Measurements from ENCODE around the gene KLKB1. TPM values are rescaled to one million over a fixed set of nuclear protein-coding genes. Genes with fewer than 3 reads are reported as not detected.

The KLKB1 gene
- total RNA-seq, 4 donors from 2014 or later = 0.81 to 3.1 (median 1.1) TPM

DNA sequence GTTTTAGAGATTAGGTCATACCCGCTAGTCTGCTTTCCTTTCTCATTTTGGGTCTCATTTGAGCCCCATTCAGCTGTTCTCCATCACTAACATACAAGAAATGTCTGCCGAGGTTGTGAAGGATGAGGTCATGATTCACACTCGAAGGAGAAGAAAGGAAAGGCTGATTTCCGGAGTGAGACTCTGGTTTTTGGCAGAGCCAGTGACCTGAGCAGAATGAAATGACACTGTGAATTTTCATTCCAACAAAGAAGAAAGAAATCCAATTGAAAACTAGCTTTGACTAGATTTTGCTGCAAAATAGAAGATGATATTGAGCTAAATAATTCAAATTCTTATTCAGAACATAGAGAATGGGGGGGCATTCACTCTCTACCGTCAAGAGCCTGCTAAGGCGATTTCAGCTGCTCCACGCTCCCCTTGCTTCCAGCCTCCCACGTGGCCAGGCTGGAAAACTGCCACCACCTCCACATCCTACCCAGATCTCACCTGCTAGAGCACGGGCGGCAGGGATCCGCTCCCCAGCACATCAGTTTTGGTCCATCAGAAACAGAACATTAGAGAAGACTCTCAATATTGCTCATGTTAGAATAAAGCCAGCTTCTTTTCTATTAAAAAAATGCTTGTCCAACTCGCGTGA lies 77.7 kb downstream of the KLKB1 start:
- Histone ChIP-seq H3K27ac (no peak overlapping the region), H3K9me3 (no peaks in the 10 kb centered on the region), H3K27me3 (peaks cover 7% of the 10 kb centered on the region), H3K4me1 (peaks cover 0 to 13% (median 0%) of the 10 kb centered on the region in 3 donors), H3K36me3 (no peaks in the 10 kb centered on the region), H3K4me3 (no peak overlapping the region)
- ATAC-seq = no peak
- WGBS, 2 donors (ENCODE audit: low coverage in 1 of 2) = 24 to 44% methylated on average over 9 to 11 of the region's 13 CpGs
- TF ChIP-seq EP300 (IDR thresholded peaks at IDR 0.05) (no peak), POLR2A (IDR thresholded peaks at IDR 0.05) (no peak), POLR2AphosphoS5 (IDR thresholded peaks at IDR 0.05) (no peak)
- TF ChIP-seq, protein P1, sequence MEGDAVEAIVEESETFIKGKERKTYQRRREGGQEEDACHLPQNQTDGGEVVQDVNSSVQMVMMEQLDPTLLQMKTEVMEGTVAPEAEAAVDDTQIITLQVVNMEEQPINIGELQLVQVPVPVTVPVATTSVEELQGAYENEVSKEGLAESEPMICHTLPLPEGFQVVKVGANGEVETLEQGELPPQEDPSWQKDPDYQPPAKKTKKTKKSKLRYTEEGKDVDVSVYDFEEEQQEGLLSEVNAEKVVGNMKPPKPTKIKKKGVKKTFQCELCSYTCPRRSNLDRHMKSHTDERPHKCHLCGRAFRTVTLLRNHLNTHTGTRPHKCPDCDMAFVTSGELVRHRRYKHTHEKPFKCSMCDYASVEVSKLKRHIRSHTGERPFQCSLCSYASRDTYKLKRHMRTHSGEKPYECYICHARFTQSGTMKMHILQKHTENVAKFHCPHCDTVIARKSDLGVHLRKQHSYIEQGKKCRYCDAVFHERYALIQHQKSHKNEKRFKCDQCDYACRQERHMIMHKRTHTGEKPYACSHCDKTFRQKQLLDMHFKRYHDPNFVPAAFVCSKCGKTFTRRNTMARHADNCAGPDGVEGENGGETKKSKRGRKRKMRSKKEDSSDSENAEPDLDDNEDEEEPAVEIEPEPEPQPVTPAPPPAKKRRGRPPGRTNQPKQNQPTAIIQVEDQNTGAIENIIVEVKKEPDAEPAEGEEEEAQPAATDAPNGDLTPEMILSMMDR (IDR thresholded peaks at IDR 0.05) = no peak

DNA sequence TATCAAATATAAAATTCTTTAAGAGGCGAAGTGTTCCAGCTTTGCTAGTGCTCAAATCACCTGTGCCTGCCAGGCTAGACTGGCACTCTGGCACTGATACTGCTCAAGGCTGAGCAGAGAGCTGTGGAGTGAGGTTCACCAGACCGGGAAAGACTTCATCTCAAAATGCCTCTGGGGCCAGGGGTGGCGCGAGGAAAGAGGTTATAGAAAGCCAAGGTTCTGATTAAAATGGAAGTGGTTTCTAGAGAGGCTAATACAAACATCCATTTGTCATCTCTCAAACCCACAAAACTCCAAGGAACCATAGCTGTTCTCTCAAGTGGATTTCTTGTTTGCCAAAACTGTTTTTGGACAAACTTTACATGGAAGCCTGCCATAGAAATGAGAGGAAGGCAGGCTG lies 80.2 kb downstream of the KLKB1 start:
- no peak overlapping the region for H3K4me3 ChIP-seq
- WGBS, 2 donors (ENCODE audit: low coverage in 1 of 2) = 21 to 45% methylated on average over 3 to 4 of the region's 4 CpGs
- H3K27ac ChIP-seq = no peak overlapping the region
- peaks cover 0 to 13% (median 0%) of the 10 kb centered on the region in 3 donors for H3K4me1 ChIP-seq
- peaks cover 12% of the 10 kb centered on the region for H3K27me3 ChIP-seq
- no peaks in the 10 kb centered on the region for H3K9me3 ChIP-seq
- no peak for ATAC-seq
- H3K36me3 ChIP-seq = no peaks in the 10 kb centered on the region
- TF ChIP-seq EP300 (IDR thresholded peaks at IDR 0.05) = no peak
- no peak for TF ChIP-seq POLR2AphosphoS5 (IDR thresholded peaks at IDR 0.05)
- TF ChIP-seq POLR2A (IDR thresholded peaks at IDR 0.05) = no peak
- TF ChIP-seq, protein P1 (IDR thresholded peaks at IDR 0.05) = no peak

DNA sequence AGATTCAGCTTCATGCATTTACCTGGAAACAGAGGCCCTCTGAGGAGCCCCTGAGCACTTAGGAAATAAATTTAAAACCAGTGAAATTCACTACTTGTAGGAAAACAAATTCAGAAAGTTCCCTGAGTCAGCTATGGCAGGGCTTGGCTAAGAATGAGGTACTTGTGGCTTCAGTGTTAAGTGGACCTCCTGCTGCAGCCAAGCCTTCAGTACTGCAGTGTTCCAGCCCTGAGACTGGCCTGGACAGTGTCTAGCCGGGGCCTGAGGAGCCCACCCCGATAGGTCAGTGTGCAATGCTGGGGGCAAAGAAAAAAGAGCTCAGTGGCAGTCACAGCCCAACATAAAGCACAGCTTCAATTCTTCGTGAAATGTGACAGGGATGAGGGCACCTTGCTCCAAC lies 80.6 kb downstream of the KLKB1 start:
- no peak for ATAC-seq

More for the DNA sequence above, 80.6 kb downstream of the KLKB1 start:
- TF ChIP-seq POLR2AphosphoS5 (IDR thresholded peaks at IDR 0.05) = no peak
- no peak for TF ChIP-seq EP300 (IDR thresholded peaks at IDR 0.05)
- TF ChIP-seq POLR2A (IDR thresholded peaks at IDR 0.05) = no peak
- TF ChIP-seq, protein P1 (IDR thresholded peaks at IDR 0.05) = no peak
- Histone ChIP-seq H3K36me3 (no peaks in the 10 kb centered on the region), H3K27ac (no peak overlapping the region), H3K27me3 (peaks cover 16% of the 10 kb centered on the region), H3K4me1 (peaks cover 0 to 13% (median 0%) of the 10 kb centered on the region in 3 donors), H3K9me3 (no peaks in the 10 kb centered on the region), H3K4me3 (no peak overlapping the region)
- WGBS, 2 donors (ENCODE audit: low coverage in 1 of 2) = 37 to 73% methylated on average over 3 of the region's 3 CpGs

Other genes with a start within 250 kb of the KLKB1 start
- gene TLR3, start 158.4 kb upstream of the KLKB1 start, total RNA-seq = 1 to 10 TPM; 4.3 to 8.4 (median 6.8) TPM
- 10 to 100 TPM; 24.9 to 39.8 (median 32.7) TPM for gene FAM149A, start 122.8 kb upstream of the KLKB1 start, total RNA-seq
- 10 to 100 TPM; 25.6 to 44.7 (median 32.5) TPM for gene CYP4V2, start 35.9 kb upstream of the KLKB1 start, total RNA-seq
- not detected for gene F11, start 38.7 kb downstream of the KLKB1 start, total RNA-seq

Data from gastroesophageal sphincter (tissue), 4 donors.